Spleen (tissue), 11 donors: ENCODE results near the gene FCHO2. TPM values are rescaled to one million over a fixed set of nuclear protein-coding genes. Genes with fewer than 3 reads are reported as not detected.

ENCODE experiments used
- DNase-seq: peaks from one replicate; pipeline ENCODE4 v3.0.0-alpha.2; 2020
- H3K27ac ChIP-seq, 8 donors: fragments of 200-600 bp; sonication (generic) in 7 of 8; 1 replicate in 4 of 8; 2 replicates in 4 of 8; pipeline versions ENCODE4 v1.5.0 to v1.8.0; 2016 to 2021; ENCODE audit warnings: inconsistent platforms in 4 of 8, mild to moderate bottlenecking in 4 of 8, moderate library complexity in 1 of 8
- H3K27me3 ChIP-seq, 7 donors: fragments of 200-600 bp; sonication (generic) in 6 of 7; replicated peaks in 1 of 7; 1 replicate in 4 of 7; 2 replicates in 3 of 7; pipeline versions ENCODE4 v1.5.0 to v1.8.0; 2016 to 2021; ENCODE audit warnings: inconsistent platforms in 3 of 7, mild to moderate bottlenecking in 1 of 7
- H3K36me3 ChIP-seq, 6 donors: fragments of 200-600 bp; sonication (generic) in 5 of 6; 1 replicate in 4 of 6; 2 replicates in 2 of 6; pipeline versions ENCODE4 v1.5.0 to v1.8.0; 2016 to 2021; ENCODE audit warnings: inconsistent platforms in 2 of 6
- H3K4me1 ChIP-seq, 6 donors: fragments of 200-600 bp; sonication (generic) in 5 of 6; 1 replicate in 3 of 6; 2 replicates in 3 of 6; pipeline versions ENCODE4 v1.5.0 to v1.8.0; 2016 to 2021; ENCODE audit warnings: inconsistent platforms in 3 of 6
- H3K4me3 ChIP-seq, 8 donors: fragments of 200-600 bp; sonication (generic) in 7 of 8; 1 replicate in 4 of 8; 2 replicates in 4 of 8; pipeline versions ENCODE4 v1.5.0 to v1.8.0; 2016 to 2021; ENCODE audit warnings: inconsistent platforms in 4 of 8, mild to moderate bottlenecking in 4 of 8, moderate library complexity in 2 of 8
- H3K9me3 ChIP-seq, 8 donors: fragments of 200-600 bp; sonication (generic) in 7 of 8; 1 replicate in 4 of 8; 2 replicates in 4 of 8; pipeline versions ENCODE4 v1.5.0 to v1.8.0; 2016 to 2021; ENCODE audit warnings: inconsistent platforms in 4 of 8
- POLR2AphosphoS5 ChIP-seq, 3 donors: sonication (generic); formaldehyde crosslinking; IDR thresholded peaks; one replicate each; pipeline ENCODE4 v1.5.1; 2017; ENCODE audit warnings: antibody characterized with exemption in 3 of 3
- WGBS, 5 donors: extraction: QIAGEN DNeasy Blood & Tissue Kit in 3 of 5; methylation state at CpG; one replicate each; pipeline versions ENCODE4 v1.1.5 to v1.1.7; 2013 to 2018; 5-methylcytosine and 5-hydroxymethylcytosine counted together
- intact Hi-C: fragments of 100-400 bp; cut with DNase I; formaldehyde crosslinking; loops from one replicate; pipeline ENCODE4 v1.15.0; 2023; ENCODE audit warnings: low total_unique reads
- polyA plus RNA-seq, 3 donors: library from polyadenylated mRNA; stranded (reverse); fragments of 200-250 nt; gene quantifications; one replicate each; pipeline ENCODE4 v1.2.1, GENCODE V29; 2013
- total RNA-seq, 7 donors: library from RNA; depleted of rRNA in 3 of 7; stranded (reverse); fragments of >200 nt in 3 of 7; fragmentation: NEBNext Ultra II Directional in 4 of 7; extraction: Animal tissue kit (Norgen Biotek cat#: 25700) in 4 of 7; gene quantifications; one replicate each; pipeline versions ENCODE4 v1.1.0 to v1.2.1, GENCODE V29; 2016 to 2021
- TF ChIP-seq, protein P1 (sequence below), 11 experiments: fragments of 200-600 bp in 7 of 11; fragments of 450-650 bp in 4 of 11; sonication (generic) in 4 of 11; IDR thresholded peaks in 8 of 11; conservative IDR thresholded peaks in 3 of 11; 1 replicate in 7 of 11; 2 replicates in 4 of 11; pipeline versions ENCODE4 v1.4.0 to v1.8.0; 2016 to 2021; ENCODE audit warnings: antibody characterized with exemption in 11 of 11, inconsistent platforms in 4 of 11, mild to moderate bottlenecking in 1 of 11
- donor health status: healthy with polysubstance abuse.
- donor health status: DM: no; HTN: no; CAD: no; lungs with moderate emphysema.
- donor health status: DM: no; HTN: no; CAD: no.
- donor health status: Bipolar disorder and iron deficiency.
- donor health status: healthy.
- donor health status: DM: no; HTN: no; CAD: no.
- donor health status: DM: yes; HTN: yes; CAD: no.

Gene FCHO2
- total and polyA plus RNA-seq, 10 donors = 5.6 to 86.6 (median 41.2) TPM

GRCh38 chr5:73139485-73139884 lies 183.6 kb downstream of the FCHO2 start:
- H3K4me3 ChIP-seq = no peak overlapping the region
- DNase-seq = no peak
- intact Hi-C loops = no loop called here
- WGBS, 5 donors = 70 to 86% (median 75%) methylated on average over 3 of the region's 3 CpGs
- H3K36me3 ChIP-seq = no peaks in the 10 kb centered on the region
- no peaks in the 10 kb centered on the region for H3K9me3 ChIP-seq
- H3K27ac ChIP-seq = no peak overlapping the region
- peaks cover 0 to 13% (median 2%) of the 10 kb centered on the region in 6 donors for H3K4me1 ChIP-seq
- peaks cover 0 to 71% (median 0%) of the 10 kb centered on the region in 7 donors for H3K27me3 ChIP-seq
- TF ChIP-seq POLR2AphosphoS5 (IDR thresholded peaks at IDR 0.05) = no peak
- TF ChIP-seq, protein P1, sequence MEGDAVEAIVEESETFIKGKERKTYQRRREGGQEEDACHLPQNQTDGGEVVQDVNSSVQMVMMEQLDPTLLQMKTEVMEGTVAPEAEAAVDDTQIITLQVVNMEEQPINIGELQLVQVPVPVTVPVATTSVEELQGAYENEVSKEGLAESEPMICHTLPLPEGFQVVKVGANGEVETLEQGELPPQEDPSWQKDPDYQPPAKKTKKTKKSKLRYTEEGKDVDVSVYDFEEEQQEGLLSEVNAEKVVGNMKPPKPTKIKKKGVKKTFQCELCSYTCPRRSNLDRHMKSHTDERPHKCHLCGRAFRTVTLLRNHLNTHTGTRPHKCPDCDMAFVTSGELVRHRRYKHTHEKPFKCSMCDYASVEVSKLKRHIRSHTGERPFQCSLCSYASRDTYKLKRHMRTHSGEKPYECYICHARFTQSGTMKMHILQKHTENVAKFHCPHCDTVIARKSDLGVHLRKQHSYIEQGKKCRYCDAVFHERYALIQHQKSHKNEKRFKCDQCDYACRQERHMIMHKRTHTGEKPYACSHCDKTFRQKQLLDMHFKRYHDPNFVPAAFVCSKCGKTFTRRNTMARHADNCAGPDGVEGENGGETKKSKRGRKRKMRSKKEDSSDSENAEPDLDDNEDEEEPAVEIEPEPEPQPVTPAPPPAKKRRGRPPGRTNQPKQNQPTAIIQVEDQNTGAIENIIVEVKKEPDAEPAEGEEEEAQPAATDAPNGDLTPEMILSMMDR (IDR thresholded peaks at IDR 0.05 in 8 of 11, conservative IDR thresholded peaks at IDR 0.05 in 3 of 11) = no peak

Other genes with a start within 250 kb of the FCHO2 start
- gene TNPO1, start 139.4 kb upstream of the FCHO2 start, total RNA-seq = 100 to 1,000 TPM in 3 of 7 donors, 10 to 100 TPM in 4; 77.1 to 192 (median 94.6) TPM
- 10 to 100 TPM in 1 of 3 donors, 1 to 10 TPM in 2; 5.7 to 11.5 (median 8.7) TPM for gene TNPO1, start 139.4 kb upstream of the FCHO2 start, polyA plus RNA-seq
- gene TMEM171, start 164.5 kb downstream of the FCHO2 start, total RNA-seq = 10 to 100 TPM; 11.5 to 38.0 (median 23.3) TPM
- gene TMEM171, start 164.5 kb downstream of the FCHO2 start, polyA plus RNA-seq = 1 to 10 TPM; 1.9 to 9.1 (median 2.6) TPM
- gene TMEM174, start 217.2 kb downstream of the FCHO2 start, total RNA-seq = not detected
- not detected for gene TMEM174, start 217.2 kb downstream of the FCHO2 start, polyA plus RNA-seq